GM12878 (cell line): ENCODE data around the gene FAM118A. TPM values are rescaled to one million over a fixed set of nuclear protein-coding genes. Genes with fewer than 3 reads are reported as not detected.

Experiments
- ATAC-seq: fragments of 200-7000 bp; cut with Tn5 transposase; 3 replicates; pipeline ENCODE4 v1.9.1; 2020; ENCODE audit warnings: mild to moderate bottlenecking, moderate library complexity
- BruUV-seq: library from RNA; stranded (reverse); fragments of 400-500 nt; replicated peaks from 2 replicates; lab custom pipeline; 2021; lab: Mats Ljungman, UMichigan
- CTCF ChIA-PET: fragments of 300-600 bp; sonication (Branson Sonifier 250); formaldehyde crosslinking; extraction: SDS; loops from one replicate; lab custom pipeline; 2021; ENCODE audit warnings: inconsistent platforms; lab: Yijun Ruan, JAX
- POLR2A ChIA-PET: fragments of 350-600 bp; formaldehyde crosslinking; extraction: SDS; loops from one replicate; lab custom pipeline; 2021; ENCODE audit warnings: inconsistent platforms; lab: Charles Lee
- RAD21 ChIA-PET: fragments of 300-600 bp; sonication (Branson Sonifier 250); formaldehyde crosslinking; loops from one replicate; lab custom pipeline; 2023; ENCODE audit warnings: antibody characterized with exemption; ENCODE audit not compliant: unreplicated experiment; lab: Charles Lee
- SMC1A ChIA-PET: fragments of 300-600 bp; sonication (Branson Sonifier 250); formaldehyde crosslinking; loops from one replicate; lab custom pipeline; 2023; ENCODE audit not compliant: unreplicated experiment, uncharacterized antibody; lab: Charles Lee
- DNase-seq: peaks from one replicate; pipeline ENCODE4 v3.0.0-alpha.2; 2011; ENCODE audit warnings: low read depth, low spot score
- FAIRE-seq: peaks from 3 replicates; lab custom pipeline; 2011; peaks lifted over from hg19 to GRCh38; lab: Jason Lieb, UNC
- H2AFZ ChIP-seq: 2 replicates; pipeline ENCODE4 v1.6.0; 2011; ENCODE audit warnings: low read depth, low read length, control low read depth; ENCODE audit not compliant: control insufficient read depth
- H3K27ac ChIP-seq: 2 replicates; pipeline ENCODE4 v1.5.1; 2011; ENCODE audit warnings: control low read depth; ENCODE audit not compliant: control insufficient read depth, insufficient read depth
- H3K27me3 ChIP-seq, 2 experiments: replicated peaks in 1 of 2; 2 replicates each; pipeline versions ENCODE4 v1.6.0 to v1.6.1; 2011; ENCODE audit warnings: low read length in 1 of 2; ENCODE audit not compliant: control insufficient read depth in 2 of 2, insufficient read depth in 2 of 2
- H3K36me3 ChIP-seq, 2 experiments: 2 replicates each; pipeline ENCODE4 v1.5.1; 2011; ENCODE audit warnings: low read length in 1 of 2; ENCODE audit not compliant: control insufficient read depth in 2 of 2, insufficient read depth in 2 of 2
- H3K4me1 ChIP-seq: 2 replicates; pipeline ENCODE4 v1.6.1; 2011; ENCODE audit warnings: mild to moderate bottlenecking, low read length, moderate library complexity, mixed read lengths; ENCODE audit not compliant: control insufficient read depth, insufficient read depth
- H3K4me2 ChIP-seq: 2 replicates; pipeline ENCODE4 v1.6.0; 2011; ENCODE audit warnings: control low read depth; ENCODE audit not compliant: control insufficient read depth, insufficient read depth
- H3K4me3 ChIP-seq: fragments of 200-600 bp; sonication (generic); 2 replicates; pipeline ENCODE4 v1.5.1; 2016
- H3K79me2 ChIP-seq: 2 replicates; pipeline ENCODE4 v1.6.0; 2011; ENCODE audit warnings: low read length; ENCODE audit not compliant: control insufficient read depth, insufficient read depth
- H3K9ac ChIP-seq: 2 replicates; pipeline ENCODE4 v1.8.0; 2011; ENCODE audit warnings: low read length, control low read depth, mixed read lengths; ENCODE audit not compliant: control insufficient read depth, insufficient read depth
- H3K9me3 ChIP-seq: replicated peaks from 3 replicates; pipeline ENCODE4 v1.5.1; 2011; ENCODE audit warnings: mild to moderate bottlenecking, low read length; ENCODE audit not compliant: control insufficient read depth, insufficient read depth
- H4K20me1 ChIP-seq: 2 replicates; pipeline ENCODE4 v1.6.0; 2011; ENCODE audit not compliant: control insufficient read depth, insufficient read depth
- GATAD2B ChIP-seq: fragments of 450-650 bp; conservative IDR thresholded peaks from 2 replicates; pipeline ENCODE4 v1.6.1; 2017; ENCODE audit warnings: low read depth, mild to moderate bottlenecking, moderate library complexity
- IKZF2 ChIP-seq, 2 experiments: fragments of 450-650 bp; IDR thresholded peaks; 2 replicates each; pipeline ENCODE4 v1.6.1; 2017; ENCODE audit warnings: mild to moderate bottlenecking in 2 of 2, moderate library complexity in 2 of 2
- JUND ChIP-seq: IDR thresholded peaks from 2 replicates; pipeline ENCODE4 v1.6.1; 2012; ENCODE audit warnings: low read depth, mild to moderate bottlenecking, low read length, improper control_type of control experiment, moderate library complexity
- NRF1 ChIP-seq: conservative IDR thresholded peaks from 2 replicates; pipeline ENCODE4 v1.6.1; 2011; ENCODE audit warnings: mild to moderate bottlenecking, low read depth, low read length, improper control_type of control experiment
- SMARCA5 ChIP-seq: fragments of 450-650 bp; IDR thresholded peaks from 2 replicates; pipeline ENCODE4 v1.6.1; 2017; ENCODE audit warnings: mild to moderate bottlenecking
- whole genome bisulfite sequencing: methylation state at CpG from one replicate; pipeline ENCODE4 v1.1.6; 2016; ENCODE audit warnings: low lambda C conversion rate; ENCODE audit not compliant: insufficient replicate concordance, insufficient coverage; ENCODE audit errors: missing lambda C conversion rate; 5-methylcytosine and 5-hydroxymethylcytosine counted together
- in situ Hi-C: fragments of 300-500 bp; cut with MboI; formaldehyde crosslinking; loops from 9 replicates; pipeline ENCODE4 v1.14.3; 2018; ENCODE audit warnings: mixed read lengths
- intact Hi-C: fragments of 100-400 bp; cut with micrococcal nuclease; formaldehyde crosslinking; loops from one replicate; pipeline ENCODE4 v1.14.2; 2022; ENCODE audit not compliant: unreplicated experiment
- polyA plus RNA-seq, 11 experiments: library from polyadenylated mRNA; depleted of rRNA in 4 of 11; unstranded in 6 of 11; stranded (reverse) in 5 of 11; fragments of >200 nt; fragmentation: Nextera tagmentation in 4 of 11; fragmentation: Illumina TruSeq in 1 of 11; extraction: Ambion mirVana in 4 of 11; extraction: Trizol in 1 of 11; gene quantifications; 1 replicate in 1 of 11; 2 replicates in 10 of 11; pipeline versions ENCODE4 v1.2.1 to v1.2.3, GENCODE V29; 2011 to 2016; ENCODE audit warnings: inconsistent platforms in 2 of 11, missing spikeins in 2 of 11, low read depth in 1 of 11
- total RNA-seq, 4 experiments: library from RNA; depleted of rRNA in 3 of 4; stranded (reverse); fragments of >200 nt in 3 of 4; fragmentation: Illumina TruSeq in 1 of 4; extraction: Trizol in 1 of 4; gene quantifications; 2 replicates each; pipeline versions ENCODE4 v1.2.1 to v1.2.3, GENCODE V29; 2013 to 2021
- TF ChIP-seq, protein P1 (sequence below), 3 experiments: IDR thresholded peaks in 2 of 3; conservative IDR thresholded peaks in 1 of 3; 2 replicates each; pipeline ENCODE4 v1.5.1; 2011; ENCODE audit warnings: low read depth in 3 of 3, low read length in 3 of 3, mild to moderate bottlenecking in 3 of 3, control low read depth in 2 of 3, moderate library complexity in 2 of 3, inconsistent platforms in 1 of 3, mixed read lengths in 1 of 3; ENCODE audit not compliant: control insufficient read depth in 2 of 3, insufficient read depth in 1 of 3; ENCODE audit errors: extremely low read depth in 1 of 3
- TF ChIP-seq, protein P2 (sequence below): fragments of 450-650 bp; formaldehyde crosslinking; IDR thresholded peaks from 2 replicates; pipeline ENCODE4 v1.4.0; 2022; ENCODE audit warnings: mild to moderate bottlenecking, moderate library complexity
- TF ChIP-seq, protein P3 (sequence below): fragments of 450-650 bp; IDR thresholded peaks from 2 replicates; pipeline ENCODE4 v1.6.1; 2016; ENCODE audit warnings: mild to moderate bottlenecking

The FAM118A gene
- total and polyA plus RNA-seq, 10 of the 15 experiments (the other 5 are each of a cell fraction or from before 2014, with no cell fraction given) = 17.4 to 332 (median 56.6) TPM

DNA sequence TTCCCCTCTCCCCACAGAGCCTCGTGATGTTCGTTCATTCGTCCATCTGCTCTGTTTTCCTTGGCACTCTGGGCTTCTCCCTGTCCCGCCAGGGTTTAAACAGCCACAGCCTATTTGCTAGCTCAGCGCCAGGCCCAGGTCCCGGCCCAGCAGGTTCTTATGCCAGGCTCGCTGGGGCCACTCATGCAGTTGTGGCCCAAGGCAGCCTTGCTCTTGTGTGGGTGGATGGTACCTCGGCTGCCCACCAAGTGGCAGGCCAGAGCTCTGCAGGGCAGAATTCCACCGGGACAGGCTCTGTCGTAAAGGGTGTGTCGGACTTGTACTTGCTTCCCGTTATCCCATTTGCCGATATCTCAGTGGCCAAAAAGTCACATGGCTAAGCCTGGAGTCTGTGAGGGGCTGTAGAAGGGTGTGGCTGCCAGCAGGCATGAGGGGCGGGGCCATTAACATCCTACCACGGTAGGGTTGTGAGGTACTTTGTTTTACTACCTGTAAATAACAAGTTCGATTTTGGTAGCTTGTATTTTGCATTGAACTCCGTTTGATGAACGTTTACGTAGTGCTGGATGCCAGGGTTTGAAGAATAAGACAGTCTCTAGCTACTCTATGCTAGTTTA, 7.9 kb downstream of the FAM118A start:
- TF ChIP-seq JUND (no peak), GATAD2B (0 out of 2 replicates have a peak, but pooled peaks have one; percentile 33), IKZF2 (IDR thresholded peaks at IDR 0.05) (peak in 1 of 2 experiments; percentile 19; a peak in 1 of 4 replicates), SMARCA5 (peak; percentile 48; the same call in 1 of the 2 replicates), NRF1 (no peak)
- TF ChIP-seq, protein P1, sequence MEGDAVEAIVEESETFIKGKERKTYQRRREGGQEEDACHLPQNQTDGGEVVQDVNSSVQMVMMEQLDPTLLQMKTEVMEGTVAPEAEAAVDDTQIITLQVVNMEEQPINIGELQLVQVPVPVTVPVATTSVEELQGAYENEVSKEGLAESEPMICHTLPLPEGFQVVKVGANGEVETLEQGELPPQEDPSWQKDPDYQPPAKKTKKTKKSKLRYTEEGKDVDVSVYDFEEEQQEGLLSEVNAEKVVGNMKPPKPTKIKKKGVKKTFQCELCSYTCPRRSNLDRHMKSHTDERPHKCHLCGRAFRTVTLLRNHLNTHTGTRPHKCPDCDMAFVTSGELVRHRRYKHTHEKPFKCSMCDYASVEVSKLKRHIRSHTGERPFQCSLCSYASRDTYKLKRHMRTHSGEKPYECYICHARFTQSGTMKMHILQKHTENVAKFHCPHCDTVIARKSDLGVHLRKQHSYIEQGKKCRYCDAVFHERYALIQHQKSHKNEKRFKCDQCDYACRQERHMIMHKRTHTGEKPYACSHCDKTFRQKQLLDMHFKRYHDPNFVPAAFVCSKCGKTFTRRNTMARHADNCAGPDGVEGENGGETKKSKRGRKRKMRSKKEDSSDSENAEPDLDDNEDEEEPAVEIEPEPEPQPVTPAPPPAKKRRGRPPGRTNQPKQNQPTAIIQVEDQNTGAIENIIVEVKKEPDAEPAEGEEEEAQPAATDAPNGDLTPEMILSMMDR (IDR thresholded peaks at IDR 0.05 in 2 of 3, conservative IDR thresholded peaks at IDR 0.05 in 1 of 3; ENCODE audit: control insufficient read depth in 2 of 3, extremely low read depth in 1 of 3, insufficient read depth in 1 of 3, low read depth in 3 of 3, low read length in 3 of 3) = 0 out of 6 replicates have a peak, but pooled peaks of 1 of the 3 experiments have one; percentile 19
- TF ChIP-seq, protein P2, sequence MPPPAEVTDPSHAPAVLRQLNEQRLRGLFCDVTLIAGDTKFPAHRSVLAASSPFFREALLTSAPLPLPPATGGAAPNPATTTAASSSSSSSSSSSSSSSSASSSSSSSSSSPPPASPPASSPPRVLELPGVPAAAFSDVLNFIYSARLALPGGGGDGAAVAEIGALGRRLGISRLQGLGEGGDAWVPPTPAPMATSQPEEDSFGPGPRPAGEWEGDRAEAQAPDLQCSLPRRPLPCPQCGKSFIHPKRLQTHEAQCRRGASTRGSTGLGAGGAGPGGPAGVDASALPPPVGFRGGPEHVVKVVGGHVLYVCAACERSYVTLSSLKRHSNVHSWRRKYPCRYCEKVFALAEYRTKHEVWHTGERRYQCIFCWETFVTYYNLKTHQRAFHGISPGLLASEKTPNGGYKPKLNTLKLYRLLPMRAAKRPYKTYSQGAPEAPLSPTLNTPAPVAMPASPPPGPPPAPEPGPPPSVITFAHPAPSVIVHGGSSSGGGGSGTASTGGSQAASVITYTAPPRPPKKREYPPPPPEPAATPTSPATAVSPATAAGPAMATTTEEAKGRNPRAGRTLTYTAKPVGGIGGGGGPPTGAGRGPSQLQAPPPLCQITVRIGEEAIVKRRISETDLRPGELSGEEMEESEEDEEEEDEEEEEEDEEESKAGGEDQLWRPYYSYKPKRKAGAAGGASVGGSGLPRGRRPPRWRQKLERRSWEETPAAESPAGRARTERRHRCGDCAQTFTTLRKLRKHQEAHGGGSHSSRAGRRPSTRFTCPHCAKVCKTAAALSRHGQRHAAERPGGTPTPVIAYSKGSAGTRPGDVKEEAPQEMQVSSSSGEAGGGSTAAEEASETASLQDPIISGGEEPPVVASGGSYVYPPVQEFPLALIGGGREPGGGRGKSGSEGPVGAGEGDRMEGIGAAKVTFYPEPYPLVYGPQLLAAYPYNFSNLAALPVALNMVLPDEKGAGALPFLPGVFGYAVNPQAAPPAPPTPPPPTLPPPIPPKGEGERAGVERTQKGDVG = no peak
- TF ChIP-seq, protein P3, sequence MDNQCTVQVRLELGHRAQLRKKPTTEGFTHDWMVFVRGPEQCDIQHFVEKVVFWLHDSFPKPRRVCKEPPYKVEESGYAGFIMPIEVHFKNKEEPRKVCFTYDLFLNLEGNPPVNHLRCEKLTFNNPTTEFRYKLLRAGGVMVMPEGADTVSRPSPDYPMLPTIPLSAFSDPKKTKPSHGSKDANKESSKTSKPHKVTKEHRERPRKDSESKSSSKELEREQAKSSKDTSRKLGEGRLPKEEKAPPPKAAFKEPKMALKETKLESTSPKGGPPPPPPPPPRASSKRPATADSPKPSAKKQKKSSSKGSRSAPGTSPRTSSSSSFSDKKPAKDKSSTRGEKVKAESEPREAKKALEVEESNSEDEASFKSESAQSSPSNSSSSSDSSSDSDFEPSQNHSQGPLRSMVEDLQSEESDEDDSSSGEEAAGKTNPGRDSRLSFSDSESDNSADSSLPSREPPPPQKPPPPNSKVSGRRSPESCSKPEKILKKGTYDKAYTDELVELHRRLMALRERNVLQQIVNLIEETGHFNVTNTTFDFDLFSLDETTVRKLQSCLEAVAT = 0 out of 2 replicates have a peak, but pooled peaks have one; percentile 55
- Histone ChIP-seq H3K4me3 (peak overlapping the region; percentile 4; the same call in 1 of the 2 replicates), H3K4me2 (peak overlapping the region; percentile 60), H3K79me2 (peaks cover 14% of the 10 kb centered on the region), H3K27me3 (no peaks in the 10 kb centered on the region), H2AFZ (no peak overlapping the region), H3K27ac (peak overlapping the region; percentile 87), H3K9me3 (no peaks in the 10 kb centered on the region), H3K4me1 (peaks cover 24% of the 10 kb centered on the region), H4K20me1 (peaks cover 3% of the 10 kb centered on the region; the same call in 1 of the 2 replicates), H3K36me3 (0 out of 4 replicates have a peak, but pooled peaks cover 0 to 3% of the 10 kb centered on the region in 2 experiments), H3K9ac (no peak overlapping the region)
- ChIA-PET SMC1A (interaction anchor here (1.2 to 2.0 kb wide), 5 partner anchors 9 to 69 kb away, joined by 3 to 6 read pairs (median 5); partner anchors contain the start of gene FAM118A), POLR2A (no interaction called here), CTCF (interaction anchor here (0.7 kb wide), 1 partner anchor 54 kb away, joined by 3 read pairs; no protein-coding TSS in a partner anchor), RAD21 (interaction anchor here (1.2 to 1.7 kb wide), 2 partner anchors 10 to 79 kb away, joined by 3 to 4 read pairs; no protein-coding TSS in a partner anchor)
- in situ Hi-C loops = no loop called here
- FAIRE-seq (no peak), ATAC-seq (no peak), DNase-seq (no peak)
- BruUV-seq = TSS peak; percentile 90
- intact Hi-C loops = loop anchor here (5.0 kb wide), 1 partner anchor 35 kb away; the partner anchor contains the start of gene UPK3A
- 71% methylated on average over 19 of the region's 19 CpGs for WGBS
